ENCODE data around the gene DOLK.

DNA sequence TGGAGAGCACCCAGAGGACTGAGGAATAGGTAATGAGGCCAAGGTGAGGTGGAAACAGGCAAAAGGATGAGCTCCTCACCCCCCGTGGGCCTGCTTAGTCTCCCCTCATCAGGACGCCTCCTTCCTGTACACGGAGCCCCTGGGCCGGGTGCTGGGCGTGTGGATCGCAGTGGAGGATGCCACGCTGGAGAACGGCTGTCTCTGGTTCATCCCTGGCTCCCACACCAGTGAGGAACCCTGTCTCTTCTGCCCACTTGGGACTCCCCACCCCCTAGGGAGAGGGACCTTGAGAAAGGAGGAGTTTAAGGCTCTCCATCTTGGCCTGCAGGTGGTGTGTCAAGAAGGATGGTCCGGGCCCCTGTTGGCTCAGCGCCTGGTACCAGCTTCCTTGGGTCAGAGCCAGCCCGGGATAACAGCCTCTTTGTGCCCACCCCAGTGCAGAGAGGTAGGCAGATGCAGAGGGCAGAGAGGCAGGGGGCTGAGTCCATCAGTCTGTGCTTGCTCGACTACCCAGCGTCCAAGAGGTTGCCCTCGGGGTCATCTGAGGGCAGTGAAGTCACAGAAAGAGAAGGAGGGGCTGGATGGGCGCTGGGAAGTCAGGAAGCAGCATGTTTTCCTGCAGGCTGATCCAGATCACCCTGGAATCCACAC, 7.0 kb downstream of the DOLK start:
- TF ChIP-seq, protein P1, sequence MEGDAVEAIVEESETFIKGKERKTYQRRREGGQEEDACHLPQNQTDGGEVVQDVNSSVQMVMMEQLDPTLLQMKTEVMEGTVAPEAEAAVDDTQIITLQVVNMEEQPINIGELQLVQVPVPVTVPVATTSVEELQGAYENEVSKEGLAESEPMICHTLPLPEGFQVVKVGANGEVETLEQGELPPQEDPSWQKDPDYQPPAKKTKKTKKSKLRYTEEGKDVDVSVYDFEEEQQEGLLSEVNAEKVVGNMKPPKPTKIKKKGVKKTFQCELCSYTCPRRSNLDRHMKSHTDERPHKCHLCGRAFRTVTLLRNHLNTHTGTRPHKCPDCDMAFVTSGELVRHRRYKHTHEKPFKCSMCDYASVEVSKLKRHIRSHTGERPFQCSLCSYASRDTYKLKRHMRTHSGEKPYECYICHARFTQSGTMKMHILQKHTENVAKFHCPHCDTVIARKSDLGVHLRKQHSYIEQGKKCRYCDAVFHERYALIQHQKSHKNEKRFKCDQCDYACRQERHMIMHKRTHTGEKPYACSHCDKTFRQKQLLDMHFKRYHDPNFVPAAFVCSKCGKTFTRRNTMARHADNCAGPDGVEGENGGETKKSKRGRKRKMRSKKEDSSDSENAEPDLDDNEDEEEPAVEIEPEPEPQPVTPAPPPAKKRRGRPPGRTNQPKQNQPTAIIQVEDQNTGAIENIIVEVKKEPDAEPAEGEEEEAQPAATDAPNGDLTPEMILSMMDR (IDR thresholded peaks at IDR 0.05), result no peak
- TF ChIP-seq POLR2A (IDR thresholded peaks at IDR 0.05), result no peak
